HFFc6 (cell line): ENCODE measurements around the gene LRRC71. TPM values are rescaled to one million over a fixed set of nuclear protein-coding genes. Genes with fewer than 3 reads are reported as not detected.
A peak's percentile ranks its signal among the peaks of the same experiment; 100 is the strongest.

Source experiments
- DNase-seq: peaks from one replicate; pipeline ENCODE4 v3.0.0-alpha.2; 2018
- H3K27ac Mint-ChIP-seq: 2 replicates; pipeline ENCODE4 v1.8.0; 2020; ENCODE audit warnings: mild to moderate bottlenecking, mixed read lengths
- H3K27me3 Mint-ChIP-seq: 2 replicates; pipeline ENCODE4 v1.8.0; 2021; ENCODE audit warnings: mild to moderate bottlenecking, moderate library complexity, mixed read lengths; ENCODE audit not compliant: insufficient read depth
- H3K36me3 Mint-ChIP-seq: 2 replicates; pipeline ENCODE4 v1.8.0; 2021; ENCODE audit warnings: low read depth, mixed read lengths
- H3K4me1 Mint-ChIP-seq: 2 replicates; pipeline ENCODE4 v1.8.0; 2020; ENCODE audit warnings: low read depth, mixed read lengths
- H3K4me3 Mint-ChIP-seq: 2 replicates; pipeline ENCODE4 v1.8.0; 2020; ENCODE audit warnings: mild to moderate bottlenecking, moderate library complexity, mixed read lengths
- H3K9me3 Mint-ChIP-seq: 2 replicates; pipeline ENCODE4 v1.8.0; 2020; ENCODE audit warnings: mild to moderate bottlenecking, mixed read lengths
- long read RNA-seq: library from polyadenylated mRNA; unstranded; transcript quantifications from one replicate; pipeline ENCODE4 v2.0.0, GENCODE V29; 2019
- total RNA-seq, 6 experiments: library from RNA; stranded (reverse); fragmentation: NEBNext Ultra II Directional; extraction: Animal tissue kit (Norgen Biotek cat#: 25700); gene quantifications; 2 replicates in 1 of 6; 3 replicates in 5 of 6; pipeline ENCODE4 v1.2.3, GENCODE V29; 2021
- TF ChIP-seq, protein P1 (sequence below): fragments of 200-600 bp; sonication (generic); IDR thresholded peaks from 2 replicates; pipeline ENCODE4 v1.5.0; 2021; ENCODE audit warnings: antibody characterized with exemption, mild to moderate bottlenecking

The LRRC71 gene
- total RNA-seq: under 1 TPM in 4 of 6 experiments, not detected in 2; 0.13 to 0.46 (median 0.41) TPM
- long read RNA-seq: 0 reads

DNA sequence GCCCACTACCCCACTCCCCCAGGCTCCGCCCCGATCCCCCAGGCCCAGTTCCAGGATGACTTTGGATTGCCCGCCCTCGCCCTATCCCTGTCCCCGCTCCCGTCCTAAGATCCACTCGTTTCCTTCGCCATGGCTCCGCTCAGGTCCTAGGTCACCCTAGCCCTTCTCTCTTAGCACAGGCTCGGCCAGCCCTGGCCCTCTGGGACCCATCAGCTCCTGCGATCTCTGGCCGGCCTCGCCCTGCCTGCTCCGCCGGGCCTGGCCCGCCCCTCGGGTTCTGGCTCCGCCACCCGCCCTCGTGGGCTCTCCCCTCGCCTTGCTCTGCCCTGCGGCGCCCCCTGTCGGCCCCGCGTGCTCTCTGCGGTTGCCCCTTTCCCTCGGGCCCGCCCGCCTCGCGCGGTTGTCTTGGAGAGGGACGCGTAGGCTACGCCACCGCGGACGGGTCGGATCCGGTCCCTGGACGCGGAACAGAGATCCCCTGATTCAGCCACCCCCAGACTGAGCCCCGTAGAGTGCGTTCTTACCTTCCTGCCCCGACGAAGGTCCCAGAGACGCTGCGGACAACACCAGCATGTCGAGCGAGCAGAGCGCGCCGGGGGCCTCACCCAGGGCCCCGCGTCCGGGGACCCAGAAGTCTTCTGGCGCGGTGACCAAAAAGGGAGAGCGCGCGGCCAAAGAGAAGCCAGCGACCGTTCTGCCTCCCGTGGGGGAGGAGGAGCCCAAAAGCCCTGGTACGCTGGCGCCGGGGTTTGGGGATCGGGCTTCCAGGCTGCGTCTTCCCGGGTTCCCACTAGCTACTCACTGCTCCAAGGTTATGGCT is at the start of gene LRRC71:
LRRC71 (plus strand) TSS at position 400 of the 820 bp plus-strand sequence; CDS start at position 572, 172 bp downstream.
- H3K36me3 Mint-ChIP-seq: peaks cover 12% of the 10 kb centered on the region
- TF ChIP-seq, protein P1, sequence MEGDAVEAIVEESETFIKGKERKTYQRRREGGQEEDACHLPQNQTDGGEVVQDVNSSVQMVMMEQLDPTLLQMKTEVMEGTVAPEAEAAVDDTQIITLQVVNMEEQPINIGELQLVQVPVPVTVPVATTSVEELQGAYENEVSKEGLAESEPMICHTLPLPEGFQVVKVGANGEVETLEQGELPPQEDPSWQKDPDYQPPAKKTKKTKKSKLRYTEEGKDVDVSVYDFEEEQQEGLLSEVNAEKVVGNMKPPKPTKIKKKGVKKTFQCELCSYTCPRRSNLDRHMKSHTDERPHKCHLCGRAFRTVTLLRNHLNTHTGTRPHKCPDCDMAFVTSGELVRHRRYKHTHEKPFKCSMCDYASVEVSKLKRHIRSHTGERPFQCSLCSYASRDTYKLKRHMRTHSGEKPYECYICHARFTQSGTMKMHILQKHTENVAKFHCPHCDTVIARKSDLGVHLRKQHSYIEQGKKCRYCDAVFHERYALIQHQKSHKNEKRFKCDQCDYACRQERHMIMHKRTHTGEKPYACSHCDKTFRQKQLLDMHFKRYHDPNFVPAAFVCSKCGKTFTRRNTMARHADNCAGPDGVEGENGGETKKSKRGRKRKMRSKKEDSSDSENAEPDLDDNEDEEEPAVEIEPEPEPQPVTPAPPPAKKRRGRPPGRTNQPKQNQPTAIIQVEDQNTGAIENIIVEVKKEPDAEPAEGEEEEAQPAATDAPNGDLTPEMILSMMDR: peak; percentile 96
- H3K4me1 Mint-ChIP-seq: peaks cover 33% of the 10 kb centered on the region
- H3K27ac Mint-ChIP-seq: no peak within 1 kb of the TSS
- peak; percentile 50 for DNase-seq
- no peaks in the 10 kb centered on the region for H3K9me3 Mint-ChIP-seq
- H3K27me3 Mint-ChIP-seq: peaks cover 33% of the 10 kb centered on the region
- H3K4me3 Mint-ChIP-seq: peak within 1 kb of the TSS; percentile 60; the same call in 1 of the 2 replicates

DNA sequence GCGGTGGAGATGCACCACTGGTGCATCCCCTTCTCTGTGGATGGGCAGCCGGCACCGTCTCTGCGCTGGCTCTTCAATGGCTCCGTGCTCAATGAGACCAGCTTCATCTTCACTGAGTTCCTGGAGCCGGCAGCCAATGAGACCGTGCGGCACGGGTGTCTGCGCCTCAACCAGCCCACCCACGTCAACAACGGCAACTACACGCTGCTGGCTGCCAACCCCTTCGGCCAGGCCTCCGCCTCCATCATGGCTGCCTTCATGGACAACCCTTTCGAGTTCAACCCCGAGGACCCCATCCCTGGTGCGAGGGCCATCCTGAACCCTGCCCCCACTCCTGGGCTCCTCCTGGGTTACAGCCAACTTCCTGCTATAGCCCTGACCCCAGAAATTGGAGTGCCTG is 46.8 kb upstream of the LRRC71 start:
- H3K9me3 Mint-ChIP-seq: no peaks in the 10 kb centered on the region
- peaks cover 24% of the 10 kb centered on the region for H3K4me1 Mint-ChIP-seq
- H3K4me3 Mint-ChIP-seq: no peak overlapping the region
- peaks cover 11% of the 10 kb centered on the region for H3K27me3 Mint-ChIP-seq
- no peak overlapping the region for H3K27ac Mint-ChIP-seq
- no peaks in the 10 kb centered on the region for H3K36me3 Mint-ChIP-seq
- TF ChIP-seq, protein P1: no peak
- DNase-seq: no peak

DNA sequence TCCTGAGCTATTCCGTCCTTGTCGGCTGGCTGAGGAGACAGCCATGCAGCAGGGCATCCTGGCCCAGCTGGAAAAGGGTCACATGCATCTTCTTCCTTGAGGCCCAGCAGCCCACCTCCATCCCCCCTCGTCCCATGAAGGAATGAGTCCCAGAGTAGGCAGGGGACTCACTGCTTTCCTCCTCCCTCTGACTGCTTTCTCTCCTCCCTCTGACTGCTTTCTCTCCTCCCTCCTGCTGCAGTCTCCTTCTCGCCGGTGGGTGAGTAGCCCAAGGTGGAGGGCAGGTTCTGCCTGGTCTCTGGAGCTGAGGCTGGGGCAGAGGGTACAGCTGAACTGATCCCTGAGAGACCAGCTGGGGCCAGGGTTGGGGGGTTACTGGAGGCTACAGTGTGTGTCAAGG is 46.3 kb upstream of the LRRC71 start:
- no peak overlapping the region for H3K27ac Mint-ChIP-seq
- no peak overlapping the region for H3K4me3 Mint-ChIP-seq
- peaks cover 24% of the 10 kb centered on the region for H3K4me1 Mint-ChIP-seq
- peaks cover 16% of the 10 kb centered on the region for H3K27me3 Mint-ChIP-seq
- no peak for DNase-seq
- no peaks in the 10 kb centered on the region for H3K9me3 Mint-ChIP-seq
- no peaks in the 10 kb centered on the region for H3K36me3 Mint-ChIP-seq
- TF ChIP-seq, protein P1: no peak

DNA sequence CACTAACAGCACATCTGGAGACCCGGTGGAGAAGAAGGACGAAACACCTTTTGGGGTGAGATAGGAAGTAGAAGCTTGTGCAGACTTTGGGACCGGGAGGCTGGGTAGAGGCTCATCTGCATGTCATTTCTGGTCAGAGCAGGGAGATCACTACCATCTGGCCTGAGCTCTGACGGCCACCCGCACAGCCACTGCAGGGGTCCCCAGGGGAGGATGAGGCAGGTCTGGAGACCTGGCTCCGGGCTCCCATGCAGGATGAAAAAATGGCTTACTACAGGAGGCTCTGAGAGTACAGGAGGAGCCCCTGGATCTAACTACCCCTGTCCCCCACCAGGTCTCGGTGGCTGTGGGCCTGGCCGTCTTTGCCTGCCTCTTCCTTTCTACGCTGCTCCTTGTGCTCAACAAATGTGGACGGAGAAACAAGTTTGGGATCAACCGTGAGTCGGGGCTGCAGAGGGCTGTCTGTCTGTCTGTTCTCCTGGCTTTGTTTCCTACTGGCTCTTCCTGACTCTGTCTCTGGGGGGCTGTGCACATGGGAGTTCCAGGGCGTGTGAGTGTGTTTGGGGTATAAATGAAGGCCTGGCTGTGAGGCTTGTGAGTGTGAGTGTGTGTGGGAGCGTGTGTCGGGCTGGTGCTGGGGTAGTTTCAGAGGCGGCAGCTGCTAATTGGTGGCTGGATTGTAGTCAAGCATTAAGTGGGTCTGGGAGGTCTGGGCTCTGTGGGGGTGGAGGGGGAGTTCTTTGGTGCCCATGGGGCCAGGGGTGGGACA is 45.7 kb upstream of the LRRC71 start:
- peaks cover 17% of the 10 kb centered on the region for H3K27me3 Mint-ChIP-seq
- H3K36me3 Mint-ChIP-seq: no peaks in the 10 kb centered on the region
- H3K27ac Mint-ChIP-seq: no peak overlapping the region

DNA sequence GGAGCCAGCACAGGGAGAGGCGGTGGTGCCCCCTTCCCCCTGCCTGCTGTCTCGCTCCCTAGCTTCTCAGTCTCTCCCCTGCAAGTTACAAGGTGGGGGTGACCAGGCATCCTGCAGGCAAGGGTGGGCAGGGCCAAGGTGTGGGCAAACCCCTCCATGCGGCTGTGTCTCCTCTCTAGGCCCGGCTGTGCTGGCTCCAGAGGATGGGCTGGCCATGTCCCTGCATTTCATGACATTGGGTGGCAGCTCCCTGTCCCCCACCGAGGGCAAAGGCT is 45.2 kb upstream of the LRRC71 start:
- H3K4me3 Mint-ChIP-seq: no peak overlapping the region
- H3K27me3 Mint-ChIP-seq: peaks cover 21% of the 10 kb centered on the region

More for the DNA sequence above, 45.7 kb upstream of the LRRC71 start:
- Mint-ChIP-seq H3K4me3 (no peak overlapping the region), H3K9me3 (no peaks in the 10 kb centered on the region), H3K4me1 (peaks cover 20% of the 10 kb centered on the region)
- TF ChIP-seq, protein P1: no peak
- DNase-seq: no peak

More for the DNA sequence above, 45.2 kb upstream of the LRRC71 start:
- Mint-ChIP-seq H3K9me3 (no peaks in the 10 kb centered on the region), H3K27ac (no peak overlapping the region), H3K4me1 (peaks cover 15% of the 10 kb centered on the region), H3K36me3 (no peaks in the 10 kb centered on the region)
- TF ChIP-seq, protein P1: no peak
- no peak for DNase-seq
